ENCODE data around the gene TUBA8.
"Not testable (repeated sequence)": the region's sequence is repeated elsewhere in the genome, so short reads cannot be mapped to it uniquely, and the experiment has no call there.

The TUBA8 gene

GRCh38 chr22:18110194-18110953 is at the start of gene TUBA8:
TUBA8 (plus strand) TSS chr22:18110809; CDS start chr22:18110866, 57 bp downstream.
- DNase-seq, result peak; percentile 50

DNA sequence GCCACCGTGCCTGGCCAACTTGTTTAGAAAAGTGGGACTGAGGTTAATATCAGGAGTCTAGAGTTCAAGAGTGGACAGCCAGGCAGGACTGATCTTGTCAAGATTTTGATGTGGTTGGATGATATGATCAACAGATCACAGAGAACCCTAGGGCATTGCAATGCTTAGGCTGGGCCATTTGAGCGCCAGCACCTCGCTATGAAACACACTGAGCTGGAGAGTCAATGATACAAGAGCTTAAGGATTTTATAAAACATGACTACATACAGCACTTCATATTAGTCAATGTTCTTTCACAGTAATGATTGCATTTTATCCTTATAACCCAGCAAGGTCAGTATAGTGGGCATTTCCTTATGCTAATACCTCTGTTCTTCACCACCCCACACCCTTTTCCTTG is 48.2 kb upstream of the TUBA8 start:
- DNase-seq, result no peak

- no peak for DNase-seq
Observed at GRCh38 chr22:18063306-18063705, 47.3 kb upstream of the TUBA8 start.

DNA sequence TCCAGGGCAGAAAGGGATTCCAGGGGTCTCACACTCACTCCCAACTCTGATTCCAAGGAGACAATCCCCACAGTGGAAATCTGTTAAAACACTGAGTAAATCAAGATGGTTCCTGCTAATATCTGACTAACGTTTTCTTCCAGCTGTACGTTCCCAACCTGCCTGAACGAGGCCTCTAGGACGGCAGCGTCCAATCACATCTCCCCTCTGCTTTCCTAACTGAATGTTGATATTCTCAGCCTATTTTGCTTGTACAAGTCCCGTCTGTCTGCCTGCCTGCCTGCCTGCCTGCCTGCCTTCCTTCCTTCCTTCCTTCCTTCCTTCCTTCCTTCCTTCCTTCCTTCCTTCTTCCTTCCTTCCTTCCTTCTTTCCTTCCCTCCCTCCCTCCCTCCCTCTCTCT is 46.9 kb upstream of the TUBA8 start:
- DNase-seq, result not testable (repeated sequence)

GRCh38 chr22:18064636-18065035 is 46.0 kb upstream of the TUBA8 start:
- DNase-seq, result no peak

GRCh38 chr22:18065256-18065655 is 45.4 kb upstream of the TUBA8 start:
- no peak for DNase-seq

GRCh38 chr22:18066181-18066859 is 44.3 kb upstream of the TUBA8 start:
- DNase-seq, result no peak

DNA sequence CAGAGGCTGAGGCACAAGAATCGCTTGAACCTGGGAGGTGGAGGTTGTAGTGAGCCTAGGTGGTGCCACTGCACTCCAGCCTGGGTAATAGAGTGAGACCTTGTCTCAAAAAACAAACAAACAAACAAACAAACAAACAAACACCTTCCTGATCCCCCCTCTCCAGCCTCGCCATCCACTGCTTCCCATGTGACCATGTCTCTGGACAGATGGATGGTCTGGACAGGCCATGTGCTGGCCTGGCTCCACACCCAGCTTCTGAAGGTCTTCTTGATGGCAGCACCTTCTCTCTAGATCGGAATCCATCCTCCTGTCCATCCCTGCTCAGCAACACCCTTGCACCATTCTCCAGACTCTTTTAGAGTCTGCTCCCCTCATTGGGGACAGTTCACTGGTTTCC is 43.5 kb upstream of the TUBA8 start:
- DNase-seq, result no peak

DNA sequence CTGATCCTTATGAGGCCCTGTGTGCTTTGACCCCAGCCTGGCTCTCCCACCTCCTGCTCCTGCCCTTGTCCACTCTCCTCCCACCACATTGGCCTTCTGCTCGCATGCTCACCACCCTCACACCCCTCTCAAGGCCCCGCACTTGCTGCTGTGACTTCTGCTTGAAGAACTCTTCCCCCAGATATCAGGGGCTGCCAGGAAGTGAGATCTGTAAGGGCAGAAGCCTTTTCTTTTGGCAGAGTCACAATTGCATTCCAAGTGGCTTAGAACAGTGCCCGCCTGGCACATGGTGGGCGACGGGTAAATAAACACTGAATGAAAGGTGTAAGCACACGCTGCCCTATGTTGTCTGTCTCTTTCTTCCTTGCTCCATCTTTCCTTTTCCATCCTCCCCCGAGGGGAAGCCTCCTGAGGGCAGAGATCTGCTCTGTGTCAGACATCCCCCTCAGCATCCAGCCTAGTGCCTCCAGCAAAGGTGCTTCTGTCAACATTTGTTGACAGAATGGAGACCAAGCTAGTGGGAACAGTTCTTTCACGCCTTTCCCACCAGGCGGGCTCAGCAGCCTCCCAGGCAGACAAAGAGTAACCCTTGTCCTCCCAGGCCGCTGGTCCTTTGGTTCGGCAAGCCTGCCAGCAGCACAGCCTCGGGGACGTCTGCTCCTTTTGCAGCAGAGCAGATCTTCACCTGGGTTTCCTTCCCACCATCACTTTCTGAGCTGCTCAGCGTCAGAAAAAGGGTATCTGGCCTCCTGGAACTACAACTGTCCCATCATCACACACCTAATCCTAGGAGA is 42.9 kb upstream of the TUBA8 start:
- DNase-seq, result no peak

DNA sequence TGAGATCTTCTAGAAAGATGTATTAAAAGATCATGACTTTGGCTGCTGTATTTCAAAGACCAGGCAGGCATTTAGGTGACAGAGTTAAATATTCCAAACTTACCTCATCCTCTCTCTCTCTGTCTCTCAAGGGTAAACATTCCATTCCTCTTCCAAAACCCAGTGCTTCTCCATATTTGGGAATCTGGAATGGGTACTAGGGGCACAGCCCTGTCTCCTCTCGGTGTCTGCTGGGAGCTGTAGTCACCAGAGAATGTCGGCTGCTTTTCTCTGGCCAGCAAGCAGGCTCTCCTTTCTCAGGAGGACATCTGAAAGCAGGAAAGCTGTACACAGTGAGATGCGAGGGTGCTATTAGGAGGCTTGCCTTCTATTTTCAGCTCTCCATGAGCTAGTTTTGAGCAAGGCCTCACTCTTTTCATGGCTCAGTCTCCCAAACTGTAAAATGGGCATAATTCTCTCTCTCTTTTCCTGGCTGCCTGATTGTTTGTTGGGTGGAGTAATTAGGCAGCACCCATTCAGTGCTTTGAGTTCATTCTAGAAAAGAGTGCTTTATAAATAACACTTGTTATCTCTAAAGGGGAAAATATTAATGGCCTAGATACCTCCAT is 42.1 kb upstream of the TUBA8 start:
- DNase-seq, result no peak

DNA sequence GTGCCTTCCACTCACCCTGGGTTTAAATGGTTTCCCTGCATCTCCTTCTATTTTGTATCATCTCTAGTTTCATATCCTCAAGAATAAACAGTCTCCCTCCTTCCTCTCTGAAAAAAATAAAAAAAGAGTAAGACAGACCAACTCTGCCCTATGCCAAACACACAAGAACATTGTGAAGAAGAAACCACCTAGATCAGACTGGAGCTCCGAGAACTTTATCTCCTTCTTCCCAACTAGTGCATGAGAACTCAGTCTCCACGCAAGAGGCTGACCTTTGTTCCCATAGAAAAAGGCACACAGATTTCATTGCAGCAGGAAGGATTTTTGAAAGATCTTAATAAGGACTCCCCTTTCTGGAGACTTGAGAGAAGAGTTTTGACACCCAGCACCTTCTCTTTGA is 41.6 kb upstream of the TUBA8 start:
- no peak for DNase-seq

DNA sequence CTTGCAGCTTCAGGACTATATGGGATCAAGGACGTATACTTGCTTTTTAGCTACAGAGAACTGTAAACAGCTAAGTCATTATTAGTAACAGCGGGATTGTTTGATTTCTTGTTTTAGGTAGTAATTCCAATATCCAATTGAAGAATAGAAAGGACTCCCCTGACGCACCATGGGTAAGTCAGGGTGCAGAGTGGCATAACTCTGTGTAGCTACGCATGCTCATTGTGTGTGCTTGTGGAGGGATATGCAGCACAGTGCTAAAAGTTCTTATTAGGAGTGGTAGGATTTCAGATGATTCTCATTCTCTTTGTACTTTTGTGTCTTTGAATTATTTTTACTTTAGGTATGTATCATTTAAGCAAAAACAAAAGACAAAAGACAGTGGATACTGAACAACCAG is 40.6 kb upstream of the TUBA8 start:
- no peak for DNase-seq

- DNase-seq, result no peak
Observed at GRCh38 chr22:18070556-18071306, 39.9 kb upstream of the TUBA8 start.

- not testable (repeated sequence) for DNase-seq
Observed at GRCh38 chr22:18071307-18071967, 39.2 kb upstream of the TUBA8 start.

- no peak for DNase-seq
Observed at GRCh38 chr22:18071968-18072310, 38.7 kb upstream of the TUBA8 start.

DNA sequence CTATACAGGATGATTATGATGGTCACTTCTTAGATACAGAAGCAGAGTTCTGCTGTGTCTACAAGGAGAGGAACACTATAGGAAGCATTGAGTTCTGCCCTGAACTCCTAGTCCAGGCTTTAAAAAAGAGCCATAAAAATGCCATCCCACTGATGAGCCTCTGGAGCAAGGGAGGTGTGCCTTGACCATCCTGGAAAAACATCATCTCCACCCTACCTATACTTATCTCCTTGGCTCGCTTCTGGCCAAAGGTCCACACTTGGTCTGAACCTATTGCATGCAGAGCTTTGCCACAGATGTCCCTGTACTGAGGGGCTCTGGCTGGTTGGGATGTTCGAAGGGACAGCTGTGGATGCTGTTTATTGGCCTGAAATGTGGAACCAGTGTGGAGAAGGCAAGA is 37.1 kb upstream of the TUBA8 start:
- no peak for DNase-seq

- DNase-seq, result not testable (repeated sequence)
Observed at GRCh38 chr22:18073927-18074326, 36.7 kb upstream of the TUBA8 start.

- no peak for DNase-seq
Observed at GRCh38 chr22:18075101-18075719, 35.4 kb upstream of the TUBA8 start.

DNA sequence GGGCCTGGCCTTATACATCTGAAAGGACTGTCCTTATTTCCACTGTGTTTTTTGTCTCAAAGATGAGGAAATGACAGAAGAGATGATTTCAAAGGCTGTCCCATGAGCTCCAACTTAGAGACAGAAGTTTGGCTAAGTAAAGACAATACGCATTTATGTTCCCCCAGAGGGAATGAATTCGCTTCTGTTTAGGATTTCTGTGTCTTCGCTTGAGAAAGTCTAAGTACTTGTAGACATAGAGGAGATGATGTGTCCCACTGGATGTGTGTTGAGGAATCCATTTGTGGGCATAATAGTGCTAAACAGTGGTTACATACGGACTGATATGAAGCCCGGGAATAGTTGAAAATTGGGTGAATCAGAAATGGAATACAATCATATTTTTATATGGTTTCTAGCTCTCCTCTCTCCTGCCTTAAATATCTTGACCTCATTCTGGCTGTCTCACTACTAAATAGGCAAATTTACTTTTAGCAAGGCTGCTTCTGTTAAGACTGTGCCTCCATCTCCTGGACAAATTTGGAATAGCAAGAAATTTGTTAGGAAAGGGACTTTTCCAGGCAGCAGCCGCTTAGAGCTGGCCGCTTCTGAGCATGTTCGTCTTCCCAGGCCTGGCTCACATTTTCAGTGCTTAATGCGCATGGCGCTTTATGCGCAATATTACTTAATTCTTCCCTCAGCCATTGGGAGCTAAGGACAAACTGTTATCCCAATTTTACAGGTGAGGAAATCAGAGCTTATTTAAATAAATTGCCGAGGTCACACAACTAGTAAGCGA is 34.7 kb upstream of the TUBA8 start:
- peak; percentile 80 for DNase-seq

GRCh38 chr22:18077087-18077638 is 33.4 kb upstream of the TUBA8 start:
- no peak for DNase-seq
